Omental fat pad (tissue), 4 donors: Measurements from ENCODE around the gene NAT10. TPM values are rescaled to one million over a fixed set of nuclear protein-coding genes. Genes with fewer than 3 reads are reported as not detected.

Experiments
- ATAC-seq: fragments of 150-250 bp; one replicate; pipeline ENCODE4 v1.9.1; 2016; ENCODE audit warnings: mild to moderate bottlenecking, moderate library complexity; ENCODE audit not compliant: low FRiP score
- DNase-seq: peaks from one replicate; pipeline ENCODE4 v3.0.0-alpha.2; 2019; ENCODE audit warnings: low spot score
- CTCF ChIP-seq, 3 donors: fragments of 450-650 bp; IDR thresholded peaks; one replicate each; pipeline ENCODE4 v1.5.1; 2016 to 2017; ENCODE audit warnings: antibody characterized with exemption in 3 of 3, mild to moderate bottlenecking in 3 of 3, moderate library complexity in 2 of 3
- total RNA-seq, 4 donors: library from RNA; depleted of rRNA; stranded (reverse); fragments of >200 nt; gene quantifications; one replicate each; pipeline ENCODE4 v1.1.0, GENCODE V29; 2016

NAT10 gene
- total RNA-seq, 4 donors from 2014 or later, result 26.5 to 52.7 (median 27.7) TPM

- DNase-seq (no peak), ATAC-seq (no peak)
- TF ChIP-seq CTCF (IDR thresholded peaks at IDR 0.05), result no peak
Observed at GRCh38 chr11:34165786-34166555, 60.5 kb downstream of the NAT10 start.

GRCh38 chr11:34166806-34167740 is 61.6 kb downstream of the NAT10 start:
- TF ChIP-seq CTCF (IDR thresholded peaks at IDR 0.05), result no peak
- DNase-seq (no peak), ATAC-seq (no peak)

- TF ChIP-seq CTCF (IDR thresholded peaks at IDR 0.05), result no peak
- DNase-seq (no peak), ATAC-seq (no peak)
Observed at GRCh38 chr11:34167961-34168360, 62.5 kb downstream of the NAT10 start.

- TF ChIP-seq CTCF (IDR thresholded peaks at IDR 0.05), result no peak
- no peak for DNase-seq
- no peak for ATAC-seq
Observed at GRCh38 chr11:34168642-34169420, 63.4 kb downstream of the NAT10 start.

- ATAC-seq, result no peak
- DNase-seq, result no peak
- TF ChIP-seq CTCF (IDR thresholded peaks at IDR 0.05), result no peak
Observed at GRCh38 chr11:34169686-34170085, 64.3 kb downstream of the NAT10 start.

GRCh38 chr11:34173050-34173449 is 67.6 kb downstream of the NAT10 start:
- DNase-seq (no peak), ATAC-seq (no peak)
- no peak for TF ChIP-seq CTCF (IDR thresholded peaks at IDR 0.05)
